Vagina (tissue), 2 donors: Measurements from ENCODE around the gene YIF1B.

Source experiments
- POLR2A ChIP-seq, 2 donors: fragments of 450-650 bp; IDR thresholded peaks; one replicate each; pipeline ENCODE4 v1.6.1; 2017; ENCODE audit warnings: antibody characterized with exemption in 2 of 2, mild to moderate bottlenecking in 2 of 2, moderate library complexity in 2 of 2
- POLR2AphosphoS5 ChIP-seq, 2 donors: sonication (generic); formaldehyde crosslinking; IDR thresholded peaks; one replicate each; pipeline ENCODE4 v1.9.0; 2017; ENCODE audit warnings: antibody characterized with exemption in 2 of 2, mild to moderate bottlenecking in 2 of 2, low read depth in 1 of 2; ENCODE audit not compliant: insufficient read depth in 1 of 2
- TF ChIP-seq, protein P1 (sequence below), 3 experiments: fragments of 450-650 bp in 2 of 3; fragments of 200-600 bp in 1 of 3; sonication (generic) in 1 of 3; IDR thresholded peaks; one replicate each; pipeline ENCODE4 v1.5.1; 2017 to 2019; ENCODE audit warnings: antibody characterized with exemption in 3 of 3, mild to moderate bottlenecking in 2 of 3, moderate library complexity in 2 of 3

DNA sequence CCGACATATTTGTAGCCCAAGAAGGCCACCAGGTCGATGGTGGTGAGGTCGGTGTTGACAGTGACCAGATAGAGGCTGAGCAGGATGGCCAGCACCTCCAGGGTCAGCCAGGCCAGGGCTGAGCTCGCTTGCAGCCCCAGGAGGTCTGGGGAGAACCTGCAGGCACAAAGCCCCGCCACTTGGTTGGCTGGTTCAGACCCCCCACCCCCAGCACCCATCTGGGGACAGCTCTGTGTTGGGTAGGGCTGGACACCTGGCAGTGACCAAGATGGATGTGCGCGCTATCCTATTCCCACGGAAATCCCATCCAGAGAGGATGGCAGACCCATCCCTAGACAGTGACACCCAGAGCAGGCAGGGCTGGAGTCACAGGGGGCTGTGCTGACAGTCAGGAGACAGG, 8.2 kb downstream of the YIF1B start:
- TF ChIP-seq, protein P1, sequence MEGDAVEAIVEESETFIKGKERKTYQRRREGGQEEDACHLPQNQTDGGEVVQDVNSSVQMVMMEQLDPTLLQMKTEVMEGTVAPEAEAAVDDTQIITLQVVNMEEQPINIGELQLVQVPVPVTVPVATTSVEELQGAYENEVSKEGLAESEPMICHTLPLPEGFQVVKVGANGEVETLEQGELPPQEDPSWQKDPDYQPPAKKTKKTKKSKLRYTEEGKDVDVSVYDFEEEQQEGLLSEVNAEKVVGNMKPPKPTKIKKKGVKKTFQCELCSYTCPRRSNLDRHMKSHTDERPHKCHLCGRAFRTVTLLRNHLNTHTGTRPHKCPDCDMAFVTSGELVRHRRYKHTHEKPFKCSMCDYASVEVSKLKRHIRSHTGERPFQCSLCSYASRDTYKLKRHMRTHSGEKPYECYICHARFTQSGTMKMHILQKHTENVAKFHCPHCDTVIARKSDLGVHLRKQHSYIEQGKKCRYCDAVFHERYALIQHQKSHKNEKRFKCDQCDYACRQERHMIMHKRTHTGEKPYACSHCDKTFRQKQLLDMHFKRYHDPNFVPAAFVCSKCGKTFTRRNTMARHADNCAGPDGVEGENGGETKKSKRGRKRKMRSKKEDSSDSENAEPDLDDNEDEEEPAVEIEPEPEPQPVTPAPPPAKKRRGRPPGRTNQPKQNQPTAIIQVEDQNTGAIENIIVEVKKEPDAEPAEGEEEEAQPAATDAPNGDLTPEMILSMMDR (IDR thresholded peaks at IDR 0.05) = no peak
- TF ChIP-seq POLR2A (IDR thresholded peaks at IDR 0.05) = no peak
- no peak for TF ChIP-seq POLR2AphosphoS5 (IDR thresholded peaks at IDR 0.05; ENCODE audit: insufficient read depth in 1 of 2, low read depth in 1 of 2)
